DND-41 (cell line): ENCODE measurements around the gene NARF.

Source experiments
- CTCF ChIP-seq: IDR thresholded peaks from 2 replicates; pipeline ENCODE4 v1.5.1; 2012; ENCODE audit warnings: borderline replicate concordance, low read length, moderate library complexity, mild to moderate bottlenecking; ENCODE audit not compliant: poor library complexity, severe bottlenecking; ENCODE audit errors: extremely low read depth
- EZH2 ChIP-seq: IDR thresholded peaks from 3 replicates; pipeline ENCODE4 v1.6.1; 2012; ENCODE audit warnings: borderline replicate concordance, low read depth, mild to moderate bottlenecking, moderate library complexity, low read length, inconsistent platforms; ENCODE audit not compliant: severe bottlenecking

GRCh38 chr17:82439829-82440365, 18.6 kb upstream of the NARF start:
- TF ChIP-seq CTCF = no peak
- no peak for TF ChIP-seq EZH2
